Gastrocnemius medialis (tissue), 4 donors: Measurements from ENCODE around the gene ZNF627. TPM values are rescaled to one million over a fixed set of nuclear protein-coding genes. Genes with fewer than 3 reads are reported as not detected.
"Not testable (repeated sequence)": the region's sequence is repeated elsewhere in the genome, so short reads cannot be mapped to it uniquely, and the experiment has no call there.

ENCODE experiments used
- ATAC-seq, 2 donors: fragments of 150-250 bp; one replicate each; pipeline ENCODE4 v1.9.1; 2016
- DNase-seq, 2 donors: peaks; one replicate each; pipeline ENCODE4 v3.0.0-alpha.2; 2019
- H3K27ac ChIP-seq, 4 donors: fragments of 200-600 bp; sonication (generic); 1 replicate in 1 of 4; 2 replicates in 3 of 4; pipeline ENCODE4 v1.5.1; 2016 to 2018; ENCODE audit warnings: mild to moderate bottlenecking in 2 of 4, moderate library complexity in 1 of 4
- H3K27me3 ChIP-seq, 3 donors: fragments of 200-600 bp; sonication (generic) in 2 of 3; 1 replicate in 1 of 3; 2 replicates in 2 of 3; pipeline versions ENCODE4 v1.5.1 to v1.6.0; 2016 to 2019; ENCODE audit warnings: mild to moderate bottlenecking in 1 of 3, moderate library complexity in 1 of 3
- H3K36me3 ChIP-seq, 2 donors: fragments of 200-600 bp; sonication (generic) in 1 of 2; one replicate each; pipeline ENCODE4 v1.5.1; 2017 to 2018
- H3K4me1 ChIP-seq, 2 donors: fragments of 200-600 bp; sonication (generic) in 1 of 2; one replicate each; pipeline ENCODE4 v1.5.1; 2016 to 2017; ENCODE audit warnings: mild to moderate bottlenecking in 2 of 2
- H3K4me3 ChIP-seq, 4 donors: fragments of 200-600 bp; sonication (generic) in 3 of 4; 1 replicate in 1 of 4; 2 replicates in 3 of 4; pipeline ENCODE4 v1.5.1; 2016 to 2019; ENCODE audit warnings: mild to moderate bottlenecking in 2 of 4
- H3K9me3 ChIP-seq, 3 donors: fragments of 200-600 bp; sonication (generic) in 2 of 3; 1 replicate in 1 of 3; 2 replicates in 2 of 3; pipeline ENCODE4 v1.5.1; 2016 to 2019
- POLR2A ChIP-seq, 2 donors: fragments of 450-650 bp; IDR thresholded peaks; one replicate each; pipeline ENCODE4 v1.6.1; 2017; ENCODE audit warnings: antibody characterized with exemption in 2 of 2, mild to moderate bottlenecking in 2 of 2, moderate library complexity in 2 of 2
- in situ Hi-C, 4 donors: fragments of 200-750 bp; cut with MboI; loops; one replicate each; pipeline versions ENCODE4 v1.15.0 to v1.8.0; 2017; ENCODE audit warnings: low sequenced_read_pairs in 4 of 4
- intact Hi-C: fragments of 100-400 bp; cut with DNase I; formaldehyde crosslinking; loops from one replicate; pipeline ENCODE4 v1.15.1; 2023; ENCODE audit warnings: low total_unique reads
- total RNA-seq, 4 donors: library from RNA; depleted of rRNA; stranded (reverse); fragments of >200 nt; gene quantifications; one replicate each; pipeline versions ENCODE4 v1.1.0 to v1.2.3, GENCODE V29; 2016
- TF ChIP-seq, protein P1 (sequence below), 5 experiments: fragments of 450-650 bp in 3 of 5; fragments of 200-600 bp in 2 of 5; sonication (generic) in 2 of 5; IDR thresholded peaks in 4 of 5; conservative IDR thresholded peaks in 1 of 5; 1 replicate in 4 of 5; 2 replicates in 1 of 5; pipeline ENCODE4 v1.5.1; 2016 to 2019; ENCODE audit warnings: antibody characterized with exemption in 5 of 5, mild to moderate bottlenecking in 3 of 5, moderate library complexity in 3 of 5

Gene ZNF627
- total RNA-seq, 4 donors from 2014 or later, result 2.3 to 4.5 (median 3.7) TPM

GRCh38 chr19:11556634-11557420, 40.5 kb upstream of the ZNF627 start:
- H3K4me1 ChIP-seq, result peaks cover 22 to 25% of the 10 kb centered on the region in 2 donors
- H3K36me3 ChIP-seq, result peaks cover 0 to 28% of the 10 kb centered on the region in 2 donors
- H3K9me3 ChIP-seq, result no peaks in the 10 kb centered on the region
- intact Hi-C loops, result no loop called here
- in situ Hi-C loops, result no loop called here
- ATAC-seq (no peak), DNase-seq (no peak)
- H3K27ac ChIP-seq, result no peak overlapping the region
- TF ChIP-seq, protein P1, sequence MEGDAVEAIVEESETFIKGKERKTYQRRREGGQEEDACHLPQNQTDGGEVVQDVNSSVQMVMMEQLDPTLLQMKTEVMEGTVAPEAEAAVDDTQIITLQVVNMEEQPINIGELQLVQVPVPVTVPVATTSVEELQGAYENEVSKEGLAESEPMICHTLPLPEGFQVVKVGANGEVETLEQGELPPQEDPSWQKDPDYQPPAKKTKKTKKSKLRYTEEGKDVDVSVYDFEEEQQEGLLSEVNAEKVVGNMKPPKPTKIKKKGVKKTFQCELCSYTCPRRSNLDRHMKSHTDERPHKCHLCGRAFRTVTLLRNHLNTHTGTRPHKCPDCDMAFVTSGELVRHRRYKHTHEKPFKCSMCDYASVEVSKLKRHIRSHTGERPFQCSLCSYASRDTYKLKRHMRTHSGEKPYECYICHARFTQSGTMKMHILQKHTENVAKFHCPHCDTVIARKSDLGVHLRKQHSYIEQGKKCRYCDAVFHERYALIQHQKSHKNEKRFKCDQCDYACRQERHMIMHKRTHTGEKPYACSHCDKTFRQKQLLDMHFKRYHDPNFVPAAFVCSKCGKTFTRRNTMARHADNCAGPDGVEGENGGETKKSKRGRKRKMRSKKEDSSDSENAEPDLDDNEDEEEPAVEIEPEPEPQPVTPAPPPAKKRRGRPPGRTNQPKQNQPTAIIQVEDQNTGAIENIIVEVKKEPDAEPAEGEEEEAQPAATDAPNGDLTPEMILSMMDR (IDR thresholded peaks at IDR 0.05 in 4 of 5, conservative IDR thresholded peaks at IDR 0.05 in 1 of 5), result no peak
- no peak for TF ChIP-seq POLR2A (IDR thresholded peaks at IDR 0.05)
- no peak overlapping the region for H3K4me3 ChIP-seq
- no peaks in the 10 kb centered on the region for H3K27me3 ChIP-seq

- peak; percentile 97 for DNase-seq
- H3K4me1 ChIP-seq, result peaks cover 22 to 25% of the 10 kb centered on the region in 2 donors
- in situ Hi-C loops, result no loop called here
- H3K9me3 ChIP-seq, result no peaks in the 10 kb centered on the region
- ATAC-seq, result peak; percentile 97 to 99
- H3K4me3 ChIP-seq, result peak within 1 kb of the TSS; percentile 71 to 98 (median 84)
- H3K36me3 ChIP-seq, result peaks cover 0 to 9% of the 10 kb centered on the region in 2 donors
- H3K27ac ChIP-seq, result peak within 1 kb of the TSS; percentile 76 to 92 (median 86)
- no peaks in the 10 kb centered on the region for H3K27me3 ChIP-seq
- TF ChIP-seq, protein P1 (IDR thresholded peaks at IDR 0.05 in 4 of 5, conservative IDR thresholded peaks at IDR 0.05 in 1 of 5), result peak in 2 of 5 experiments; percentile 10 to 22
- peak; percentile 69 to 84 for TF ChIP-seq POLR2A (IDR thresholded peaks at IDR 0.05)
- intact Hi-C loops, result loop anchor here (1.0 to 2.0 kb wide), 3 partner anchors 22 to 124 kb away; partner anchors contain the start of genes ECSIT, ODAD3 and PRKCSH
Observed at GRCh38 chr19:11558881-11559828, 38.1 kb upstream of the ZNF627 start, which contains the start of gene ELOF1. TSS of gene ELOF1 (minus strand) at chr19:11559230. CDS start at chr19:11554347, 4,883 bp downstream.

- peaks cover 22 to 25% of the 10 kb centered on the region in 2 donors for H3K4me1 ChIP-seq
- no peaks in the 10 kb centered on the region for H3K27me3 ChIP-seq
- TF ChIP-seq, protein P1 (IDR thresholded peaks at IDR 0.05 in 4 of 5, conservative IDR thresholded peaks at IDR 0.05 in 1 of 5), result peak in 4 of 5 experiments; percentile 34 to 52 (median 47)
- TF ChIP-seq POLR2A (IDR thresholded peaks at IDR 0.05), result no peak
- H3K27ac ChIP-seq, result no peak overlapping the region
- H3K4me3 ChIP-seq, result peak overlapping the region in 2 of 4 donors; percentile 57 to 88
- no peaks in the 10 kb centered on the region for H3K36me3 ChIP-seq
- in situ Hi-C loops (no loop called here), intact Hi-C loops (loop anchor here (1.0 kb wide), 1 partner anchor 27 kb away; no protein-coding TSS in a partner anchor)
- DNase-seq (no peak), ATAC-seq (no peak)
- H3K9me3 ChIP-seq, result no peaks in the 10 kb centered on the region
Observed at GRCh38 chr19:11560404-11561051, 36.8 kb upstream of the ZNF627 start.

- ATAC-seq, result no peak
- Histone ChIP-seq H3K27me3 (no peaks in the 10 kb centered on the region), H3K36me3 (no peaks in the 10 kb centered on the region), H3K9me3 (no peaks in the 10 kb centered on the region), H3K4me1 (peaks cover 12 to 15% of the 10 kb centered on the region in 2 donors), H3K27ac (no peak overlapping the region), H3K4me3 (no peak overlapping the region)
- in situ Hi-C loops (no loop called here), intact Hi-C loops (no loop called here)
- DNase-seq, result no peak
- TF ChIP-seq POLR2A (IDR thresholded peaks at IDR 0.05), result no peak
- TF ChIP-seq, protein P1 (IDR thresholded peaks at IDR 0.05 in 4 of 5, conservative IDR thresholded peaks at IDR 0.05 in 1 of 5), result no peak
Observed at GRCh38 chr19:11563532-11563931, 33.8 kb upstream of the ZNF627 start.

DNA sequence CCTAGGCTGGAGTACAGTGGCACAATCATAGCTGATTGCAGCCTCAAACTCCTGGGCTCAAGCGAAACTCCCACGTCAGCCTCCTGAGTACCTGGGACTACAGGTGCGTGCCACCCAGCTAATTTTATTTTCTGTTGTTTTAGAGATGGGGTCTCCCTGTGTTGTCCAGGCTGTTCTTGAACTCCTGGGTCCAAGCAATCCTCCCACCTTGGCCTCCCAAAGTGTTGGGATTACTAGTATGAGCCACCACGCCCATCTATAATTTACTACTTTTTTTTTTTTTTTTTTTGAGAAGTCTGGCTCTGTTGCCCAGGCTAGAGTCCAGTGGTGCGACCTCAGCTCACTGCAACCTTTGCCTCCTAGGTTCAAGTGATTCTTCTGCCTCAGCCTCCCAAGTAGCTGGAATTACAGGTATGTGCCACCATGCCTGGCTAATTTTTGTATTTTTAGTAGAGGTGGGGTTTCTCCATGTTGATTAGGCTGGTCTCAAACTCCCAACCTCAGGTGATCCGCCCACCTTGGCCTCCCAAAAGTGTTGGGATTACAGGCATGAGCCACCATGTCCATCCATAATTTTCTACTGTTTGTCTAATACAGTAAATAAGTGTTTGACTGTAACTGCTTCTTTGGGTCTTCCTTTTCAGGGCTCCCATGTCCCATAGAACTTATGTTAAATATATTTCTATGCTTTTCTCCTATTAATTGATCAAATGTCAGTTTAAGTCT, 33.0 kb upstream of the ZNF627 start:
- ATAC-seq, H3K9me3 ChIP-seq, intact Hi-C loops, H3K4me3 ChIP-seq, H3K27ac ChIP-seq, in situ Hi-C loops, H3K36me3 ChIP-seq, DNase-seq, H3K27me3 ChIP-seq: not testable (repeated sequence)
- peaks cover 12 to 14% of the 10 kb centered on the region in 2 donors for H3K4me1 ChIP-seq

- H3K36me3 ChIP-seq, intact Hi-C loops, ATAC-seq: not testable (repeated sequence)
Observed at GRCh38 chr19:11565649-11565980, 31.7 kb upstream of the ZNF627 start.

More at GRCh38 chr19:11565649-11565980, 31.7 kb upstream of the ZNF627 start:
- H3K27ac ChIP-seq, in situ Hi-C loops, H3K27me3 ChIP-seq, H3K9me3 ChIP-seq, DNase-seq, H3K4me3 ChIP-seq, H3K4me1 ChIP-seq: not testable (repeated sequence)
